ENCODE data around the gene CRYGB.

The CRYGB gene

GRCh38 chr2:208183526-208183925 is 37.6 kb upstream of the CRYGB start:
- H3K18ac ChIP-seq (ENCODE audit: low read depth in 1 of 2, low read length in 2 of 2) = no peak overlapping the region
- H3K36me3 ChIP-seq (ENCODE audit: control insufficient read depth in 1 of 2, insufficient read depth in 2 of 2, low read depth in 1 of 2, low read length in 2 of 2) = no peaks in the 10 kb centered on the region
- H2BK12ac ChIP-seq (ENCODE audit: low read length in 2 of 2) = no peak overlapping the region
- no peak overlapping the region for H2BK120ac ChIP-seq (ENCODE audit: low read depth, low read length)
- H3K4ac ChIP-seq (ENCODE audit: low read depth in 1 of 2, low read length in 2 of 2) = no peak overlapping the region
- no peak overlapping the region for H3K23ac ChIP-seq (ENCODE audit: low read length in 2 of 2)
- no peak overlapping the region for H3K27ac ChIP-seq (ENCODE audit: low read length, poor library complexity, severe bottlenecking)
- H2AK5ac ChIP-seq (ENCODE audit: low read length, severe bottlenecking) = no peak overlapping the region
- H3K4me2 ChIP-seq (ENCODE audit: low read length, poor library complexity, severe bottlenecking) = no peak overlapping the region
- no peak overlapping the region for H3K4me3 ChIP-seq (ENCODE audit: insufficient read depth in 1 of 2, low read depth in 1 of 2, low read length in 2 of 2)
- H2AFZ ChIP-seq (ENCODE audit: low read depth, low read length) = no peak overlapping the region
- no peak overlapping the region for H4K91ac ChIP-seq (ENCODE audit: low read length)
- no peak for DNase-seq
- H3K9me3 ChIP-seq (ENCODE audit: control insufficient read depth, low read length) = no peaks in the 10 kb centered on the region
- no peak overlapping the region for H3K9ac ChIP-seq (ENCODE audit: low read length)
- H2BK15ac ChIP-seq (ENCODE audit: low read depth, poor library complexity, severe bottlenecking) = no peak overlapping the region
- no peaks in the 10 kb centered on the region for H3K79me1 ChIP-seq (replicated peaks; ENCODE audit: low read length, poor library complexity, severe bottlenecking)
- peaks cover 14 to 15% of the 10 kb centered on the region in 2 experiments for H3K27me3 ChIP-seq (ENCODE audit: control insufficient read depth in 1 of 2, insufficient read depth in 1 of 2, low read length in 2 of 2)
- peaks cover 2% of the 10 kb centered on the region for H3K4me1 ChIP-seq (ENCODE audit: control insufficient read depth, insufficient read depth, low read depth, low read length)
- 40% methylated on average over 6 of the region's 7 CpGs for WGBS
- H2BK5ac ChIP-seq (ENCODE audit: low read depth, low read length, poor library complexity, severe bottlenecking) = no peak overlapping the region
- no peak overlapping the region for H4K8ac ChIP-seq (ENCODE audit: low read length)
- H3K14ac ChIP-seq (ENCODE audit: low read length in 2 of 2) = no peak overlapping the region

- H3K4me1 ChIP-seq (ENCODE audit: control insufficient read depth, insufficient read depth, low read depth, low read length) = peaks cover 2% of the 10 kb centered on the region
- no peak overlapping the region for H3K23ac ChIP-seq (ENCODE audit: low read length in 2 of 2)
- H4K8ac ChIP-seq (ENCODE audit: low read length) = no peak overlapping the region
- 89% methylated on average over 3 of the region's 3 CpGs for WGBS
- H2BK120ac ChIP-seq (ENCODE audit: low read depth, low read length) = no peak overlapping the region
- H2AK5ac ChIP-seq (ENCODE audit: low read length, severe bottlenecking) = no peak overlapping the region
- H2BK12ac ChIP-seq (ENCODE audit: low read length in 2 of 2) = no peak overlapping the region
- H3K27me3 ChIP-seq (ENCODE audit: control insufficient read depth in 1 of 2, insufficient read depth in 1 of 2, low read length in 2 of 2) = peaks cover 14 to 15% of the 10 kb centered on the region in 2 experiments
- no peak for DNase-seq
- no peak overlapping the region for H3K4me2 ChIP-seq (ENCODE audit: low read length, poor library complexity, severe bottlenecking)
- no peak overlapping the region for H2AFZ ChIP-seq (ENCODE audit: low read depth, low read length)
- H4K91ac ChIP-seq (ENCODE audit: low read length) = peak overlapping the region; percentile 39
- no peak overlapping the region for H3K27ac ChIP-seq (ENCODE audit: low read length, poor library complexity, severe bottlenecking)
- no peak overlapping the region for H3K4ac ChIP-seq (ENCODE audit: low read depth in 1 of 2, low read length in 2 of 2)
- no peaks in the 10 kb centered on the region for H3K36me3 ChIP-seq (ENCODE audit: control insufficient read depth in 1 of 2, insufficient read depth in 2 of 2, low read depth in 1 of 2, low read length in 2 of 2)
- no peak overlapping the region for H3K4me3 ChIP-seq (ENCODE audit: insufficient read depth in 1 of 2, low read depth in 1 of 2, low read length in 2 of 2)
- no peak overlapping the region for H3K18ac ChIP-seq (ENCODE audit: low read depth in 1 of 2, low read length in 2 of 2)
- no peak overlapping the region for H3K9ac ChIP-seq (ENCODE audit: low read length)
- H3K9me3 ChIP-seq (ENCODE audit: control insufficient read depth, low read length) = no peaks in the 10 kb centered on the region
- no peak overlapping the region for H2BK15ac ChIP-seq (ENCODE audit: low read depth, poor library complexity, severe bottlenecking)
- no peak overlapping the region for H2BK5ac ChIP-seq (ENCODE audit: low read depth, low read length, poor library complexity, severe bottlenecking)
- H3K14ac ChIP-seq (ENCODE audit: low read length in 2 of 2) = no peak overlapping the region
- H3K79me1 ChIP-seq (replicated peaks; ENCODE audit: low read length, poor library complexity, severe bottlenecking) = no peaks in the 10 kb centered on the region
These were observed 36.9 kb upstream of the CRYGB start for GRCh38 chr2:208182835-208183234.

DNA sequence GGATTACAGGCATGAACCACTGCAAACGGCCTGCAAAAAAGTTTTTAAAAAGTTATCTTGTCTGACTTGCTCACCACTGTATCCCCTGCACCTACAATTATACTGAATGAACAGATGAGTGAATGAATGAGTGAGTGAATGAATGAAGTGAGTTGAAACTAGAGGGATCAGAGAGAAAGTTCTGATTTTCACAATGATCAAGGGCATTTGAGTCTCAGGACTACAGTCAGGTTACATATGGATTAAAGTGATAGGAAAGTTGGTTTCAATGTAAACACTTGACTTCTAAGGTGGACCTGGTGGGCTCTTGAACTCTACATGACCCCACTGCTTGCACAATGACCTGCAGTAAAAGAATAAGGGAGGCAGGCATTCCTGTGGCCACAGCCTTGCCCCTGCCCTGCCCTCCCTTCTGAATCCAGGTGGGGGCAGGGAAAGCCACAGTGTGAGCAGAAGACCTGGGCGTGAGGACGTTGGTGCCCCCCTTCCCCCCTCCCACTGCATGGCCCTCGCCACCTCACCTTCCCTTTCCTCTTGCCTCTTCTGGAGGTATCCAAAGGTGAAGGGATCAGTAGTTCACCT is 33.2 kb upstream of the CRYGB start:
- Histone ChIP-seq H3K27ac (ENCODE audit: low read length, poor library complexity, severe bottlenecking) (no peak overlapping the region), H3K79me1 (replicated peaks; ENCODE audit: low read length, poor library complexity, severe bottlenecking) (no peaks in the 10 kb centered on the region), H3K27me3 (ENCODE audit: control insufficient read depth in 1 of 2, insufficient read depth in 1 of 2, low read length in 2 of 2) (peaks cover 5 to 13% of the 10 kb centered on the region in 2 experiments), H3K23ac (ENCODE audit: low read length in 2 of 2) (no peak overlapping the region), H3K9ac (ENCODE audit: low read length) (no peak overlapping the region), H2AK5ac (ENCODE audit: low read length, severe bottlenecking) (no peak overlapping the region), H2BK12ac (ENCODE audit: low read length in 2 of 2) (no peak overlapping the region), H3K4me3 (ENCODE audit: insufficient read depth in 1 of 2, low read depth in 1 of 2, low read length in 2 of 2) (no peak overlapping the region), H3K9me3 (ENCODE audit: control insufficient read depth, low read length) (no peaks in the 10 kb centered on the region), H3K14ac (ENCODE audit: low read length in 2 of 2) (peak overlapping the region in 1 of 2 experiments; percentile 28), H2BK120ac (ENCODE audit: low read depth, low read length) (no peak overlapping the region), H3K4ac (ENCODE audit: low read depth in 1 of 2, low read length in 2 of 2) (no peak overlapping the region), H2BK5ac (ENCODE audit: low read depth, low read length, poor library complexity, severe bottlenecking) (no peak overlapping the region), H2BK15ac (ENCODE audit: low read depth, poor library complexity, severe bottlenecking) (no peak overlapping the region), H3K18ac (ENCODE audit: low read depth in 1 of 2, low read length in 2 of 2) (no peak overlapping the region), H4K8ac (ENCODE audit: low read length) (no peak overlapping the region), H3K4me2 (ENCODE audit: low read length, poor library complexity, severe bottlenecking) (no peak overlapping the region), H3K36me3 (ENCODE audit: control insufficient read depth in 1 of 2, insufficient read depth in 2 of 2, low read depth in 1 of 2, low read length in 2 of 2) (no peaks in the 10 kb centered on the region), H2AFZ (ENCODE audit: low read depth, low read length) (peak overlapping the region; percentile 68), H4K91ac (ENCODE audit: low read length) (no peak overlapping the region), H3K4me1 (ENCODE audit: control insufficient read depth, insufficient read depth, low read depth, low read length) (peaks cover 2% of the 10 kb centered on the region)
- no peak for DNase-seq
- WGBS = 83% methylated on average over 1 of the region's 4 CpGs

- Histone ChIP-seq H3K23ac (ENCODE audit: low read length in 2 of 2) (no peak overlapping the region), H3K79me1 (replicated peaks; ENCODE audit: low read length, poor library complexity, severe bottlenecking) (no peaks in the 10 kb centered on the region), H2AK5ac (ENCODE audit: low read length, severe bottlenecking) (no peak overlapping the region)
These were observed 29.8 kb upstream of the CRYGB start for GRCh38 chr2:208175840-208176153.

More at GRCh38 chr2:208175840-208176153, 29.8 kb upstream of the CRYGB start:
- no peaks in the 10 kb centered on the region for H3K27me3 ChIP-seq (ENCODE audit: control insufficient read depth in 1 of 2, insufficient read depth in 1 of 2, low read length in 2 of 2)
- H3K4me3 ChIP-seq (ENCODE audit: insufficient read depth in 1 of 2, low read depth in 1 of 2, low read length in 2 of 2) = no peak overlapping the region
- no peak overlapping the region for H2BK5ac ChIP-seq (ENCODE audit: low read depth, low read length, poor library complexity, severe bottlenecking)
- no peak overlapping the region for H2BK15ac ChIP-seq (ENCODE audit: low read depth, poor library complexity, severe bottlenecking)
- no peaks in the 10 kb centered on the region for H3K9me3 ChIP-seq (ENCODE audit: control insufficient read depth, low read length)
- no peak overlapping the region for H4K8ac ChIP-seq (ENCODE audit: low read length)
- H3K14ac ChIP-seq (ENCODE audit: low read length in 2 of 2) = no peak overlapping the region
- 81% methylated on average over 6 of the region's 6 CpGs for WGBS
- no peak overlapping the region for H2BK12ac ChIP-seq (ENCODE audit: low read length in 2 of 2)
- no peak overlapping the region for H3K4me2 ChIP-seq (ENCODE audit: low read length, poor library complexity, severe bottlenecking)
- no peak overlapping the region for H4K91ac ChIP-seq (ENCODE audit: low read length)
- H3K27ac ChIP-seq (ENCODE audit: low read length, poor library complexity, severe bottlenecking) = no peak overlapping the region
- H3K18ac ChIP-seq (ENCODE audit: low read depth in 1 of 2, low read length in 2 of 2) = no peak overlapping the region
- H2BK120ac ChIP-seq (ENCODE audit: low read depth, low read length) = no peak overlapping the region
- H3K9ac ChIP-seq (ENCODE audit: low read length) = peak overlapping the region; percentile 63
- no peak overlapping the region for H3K4ac ChIP-seq (ENCODE audit: low read depth in 1 of 2, low read length in 2 of 2)
- peaks cover 2% of the 10 kb centered on the region for H3K4me1 ChIP-seq (ENCODE audit: control insufficient read depth, insufficient read depth, low read depth, low read length)
- no peak overlapping the region for H2AFZ ChIP-seq (ENCODE audit: low read depth, low read length)
- H3K36me3 ChIP-seq (ENCODE audit: control insufficient read depth in 1 of 2, insufficient read depth in 2 of 2, low read depth in 1 of 2, low read length in 2 of 2) = no peaks in the 10 kb centered on the region
- DNase-seq = no peak

Measured in mesenchymal stem cell (in vitro differentiated cells and primary cell).